Measurements from ENCODE around the gene MARVELD1.

DNA sequence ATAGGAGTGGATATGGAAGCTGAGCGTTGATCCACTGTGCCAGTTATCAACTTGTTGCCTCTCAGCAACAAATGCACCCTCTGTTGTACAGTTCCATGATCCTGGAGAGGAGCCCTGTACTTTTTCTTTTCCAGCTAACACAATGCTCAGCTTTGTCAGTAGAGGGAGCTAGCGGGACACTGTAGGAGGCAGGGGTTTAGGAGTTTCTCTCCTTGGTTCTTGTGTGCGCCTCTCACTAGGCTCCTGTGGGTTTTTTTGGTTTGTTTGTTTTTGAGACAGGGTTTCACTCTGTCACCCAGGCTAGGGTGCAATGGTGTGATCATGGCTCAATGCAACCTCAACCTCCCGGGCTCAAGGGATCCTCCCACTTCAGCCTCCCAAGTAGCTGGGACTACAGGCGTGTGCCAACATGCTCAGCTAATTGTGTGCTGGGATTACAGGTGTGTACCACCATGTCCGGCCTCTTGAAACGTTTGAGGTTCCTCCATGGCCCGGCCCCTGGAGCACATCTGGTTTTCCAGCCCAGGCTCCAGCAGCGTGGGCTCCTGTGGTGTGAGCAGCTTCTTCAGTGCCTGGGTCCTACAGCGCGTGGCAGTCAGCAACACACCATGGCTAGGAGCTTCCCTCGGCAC, 12.0 kb upstream of the MARVELD1 start:
- TF ChIP-seq POLR2A (IDR thresholded peaks at IDR 0.05; ENCODE audit: low read depth, low read length) = no peak
- TF ChIP-seq, protein P1, sequence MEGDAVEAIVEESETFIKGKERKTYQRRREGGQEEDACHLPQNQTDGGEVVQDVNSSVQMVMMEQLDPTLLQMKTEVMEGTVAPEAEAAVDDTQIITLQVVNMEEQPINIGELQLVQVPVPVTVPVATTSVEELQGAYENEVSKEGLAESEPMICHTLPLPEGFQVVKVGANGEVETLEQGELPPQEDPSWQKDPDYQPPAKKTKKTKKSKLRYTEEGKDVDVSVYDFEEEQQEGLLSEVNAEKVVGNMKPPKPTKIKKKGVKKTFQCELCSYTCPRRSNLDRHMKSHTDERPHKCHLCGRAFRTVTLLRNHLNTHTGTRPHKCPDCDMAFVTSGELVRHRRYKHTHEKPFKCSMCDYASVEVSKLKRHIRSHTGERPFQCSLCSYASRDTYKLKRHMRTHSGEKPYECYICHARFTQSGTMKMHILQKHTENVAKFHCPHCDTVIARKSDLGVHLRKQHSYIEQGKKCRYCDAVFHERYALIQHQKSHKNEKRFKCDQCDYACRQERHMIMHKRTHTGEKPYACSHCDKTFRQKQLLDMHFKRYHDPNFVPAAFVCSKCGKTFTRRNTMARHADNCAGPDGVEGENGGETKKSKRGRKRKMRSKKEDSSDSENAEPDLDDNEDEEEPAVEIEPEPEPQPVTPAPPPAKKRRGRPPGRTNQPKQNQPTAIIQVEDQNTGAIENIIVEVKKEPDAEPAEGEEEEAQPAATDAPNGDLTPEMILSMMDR (conservative IDR thresholded peaks at IDR 0.05; ENCODE audit: low read depth, low read length) = peak; percentile 92
- TF ChIP-seq BHLHE40 (IDR thresholded peaks at IDR 0.05; ENCODE audit: low read depth, low read length) = no peak
- TF ChIP-seq RAD21 (IDR thresholded peaks at IDR 0.05; ENCODE audit: low read length) = peak; percentile 90
- TF ChIP-seq CEBPB (IDR thresholded peaks at IDR 0.05; ENCODE audit: low read depth, low read length) = no peak
- TF ChIP-seq FOS (IDR thresholded peaks at IDR 0.05; ENCODE audit: low read depth, low read length) = no peak
- TF ChIP-seq RFX5 (IDR thresholded peaks at IDR 0.05; ENCODE audit: low read depth, low read length) = no peak
- TF ChIP-seq, protein P2, sequence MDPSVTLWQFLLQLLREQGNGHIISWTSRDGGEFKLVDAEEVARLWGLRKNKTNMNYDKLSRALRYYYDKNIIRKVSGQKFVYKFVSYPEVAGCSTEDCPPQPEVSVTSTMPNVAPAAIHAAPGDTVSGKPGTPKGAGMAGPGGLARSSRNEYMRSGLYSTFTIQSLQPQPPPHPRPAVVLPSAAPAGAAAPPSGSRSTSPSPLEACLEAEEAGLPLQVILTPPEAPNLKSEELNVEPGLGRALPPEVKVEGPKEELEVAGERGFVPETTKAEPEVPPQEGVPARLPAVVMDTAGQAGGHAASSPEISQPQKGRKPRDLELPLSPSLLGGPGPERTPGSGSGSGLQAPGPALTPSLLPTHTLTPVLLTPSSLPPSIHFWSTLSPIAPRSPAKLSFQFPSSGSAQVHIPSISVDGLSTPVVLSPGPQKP (IDR thresholded peaks at IDR 0.05; ENCODE audit: borderline replicate concordance, low read depth, low read length) = no peak
- TF ChIP-seq SMC3 (IDR thresholded peaks at IDR 0.05; ENCODE audit: low read depth, low read length) = peak; percentile 86
- TF ChIP-seq, protein P3, sequence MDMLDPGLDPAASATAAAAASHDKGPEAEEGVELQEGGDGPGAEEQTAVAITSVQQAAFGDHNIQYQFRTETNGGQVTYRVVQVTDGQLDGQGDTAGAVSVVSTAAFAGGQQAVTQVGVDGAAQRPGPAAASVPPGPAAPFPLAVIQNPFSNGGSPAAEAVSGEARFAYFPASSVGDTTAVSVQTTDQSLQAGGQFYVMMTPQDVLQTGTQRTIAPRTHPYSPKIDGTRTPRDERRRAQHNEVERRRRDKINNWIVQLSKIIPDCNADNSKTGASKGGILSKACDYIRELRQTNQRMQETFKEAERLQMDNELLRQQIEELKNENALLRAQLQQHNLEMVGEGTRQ (IDR thresholded peaks at IDR 0.05; ENCODE audit: low read depth, low read length) = no peak
- no peak for TF ChIP-seq MXI1 (IDR thresholded peaks at IDR 0.05; ENCODE audit: borderline replicate concordance, low read depth, low read length)
- no peak for TF ChIP-seq RCOR1 (IDR thresholded peaks at IDR 0.05; ENCODE audit: insufficient replicate concordance, low read length)
- no peak for TF ChIP-seq NFE2L2 (IDR thresholded peaks at IDR 0.05; ENCODE audit: low read depth, low read length)

All from IMR-90 (cell line).